ENCODE measurements around the gene KDM2A.

Gene KDM2A

GRCh38 chr11:67274768-67275605, 155.9 kb downstream of the KDM2A start:
- no peak for FAIRE-seq

DNA sequence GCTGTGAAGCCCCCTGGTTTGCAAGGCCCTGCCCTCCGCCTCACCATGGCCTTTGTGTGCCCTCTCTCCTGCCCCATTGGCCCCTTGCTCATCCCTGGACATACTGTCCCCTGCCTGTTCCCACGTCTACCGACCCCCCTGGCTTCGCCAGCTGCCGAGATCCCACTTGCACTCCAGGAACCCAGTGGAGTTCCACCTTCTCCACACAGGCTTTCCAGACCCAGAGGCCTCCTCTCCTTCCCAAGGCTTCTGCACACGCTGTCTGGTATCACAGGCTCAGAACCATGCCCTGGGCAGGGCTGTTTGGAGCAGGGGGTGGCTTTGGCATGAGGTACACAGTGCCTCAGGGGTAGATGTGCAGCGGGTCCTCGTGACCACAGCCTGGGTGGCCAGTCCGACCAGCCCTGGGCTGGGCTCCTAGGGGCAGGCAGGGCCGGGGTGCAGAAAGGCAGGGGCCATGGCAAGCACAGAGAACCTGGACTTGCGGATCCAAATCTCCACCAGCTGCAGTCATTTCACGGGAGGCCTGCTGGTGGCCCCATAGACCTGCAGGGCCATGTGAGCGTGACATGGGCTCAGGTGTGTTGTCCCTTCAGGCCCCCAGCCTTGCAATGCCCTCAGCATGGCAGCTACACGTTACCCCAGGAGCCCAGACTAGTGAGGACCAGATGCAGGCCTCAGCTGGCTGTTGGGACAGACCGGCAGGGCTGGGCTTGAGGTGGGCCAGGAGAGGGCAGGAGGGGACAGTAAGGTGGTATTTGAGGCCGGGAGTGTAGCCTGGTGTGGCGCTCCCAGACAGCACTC, 156.7 kb downstream of the KDM2A start:
- no peak for FAIRE-seq

- FAIRE-seq = no peak
Observed at GRCh38 chr11:67276781-67277230, 157.7 kb downstream of the KDM2A start.

DNA sequence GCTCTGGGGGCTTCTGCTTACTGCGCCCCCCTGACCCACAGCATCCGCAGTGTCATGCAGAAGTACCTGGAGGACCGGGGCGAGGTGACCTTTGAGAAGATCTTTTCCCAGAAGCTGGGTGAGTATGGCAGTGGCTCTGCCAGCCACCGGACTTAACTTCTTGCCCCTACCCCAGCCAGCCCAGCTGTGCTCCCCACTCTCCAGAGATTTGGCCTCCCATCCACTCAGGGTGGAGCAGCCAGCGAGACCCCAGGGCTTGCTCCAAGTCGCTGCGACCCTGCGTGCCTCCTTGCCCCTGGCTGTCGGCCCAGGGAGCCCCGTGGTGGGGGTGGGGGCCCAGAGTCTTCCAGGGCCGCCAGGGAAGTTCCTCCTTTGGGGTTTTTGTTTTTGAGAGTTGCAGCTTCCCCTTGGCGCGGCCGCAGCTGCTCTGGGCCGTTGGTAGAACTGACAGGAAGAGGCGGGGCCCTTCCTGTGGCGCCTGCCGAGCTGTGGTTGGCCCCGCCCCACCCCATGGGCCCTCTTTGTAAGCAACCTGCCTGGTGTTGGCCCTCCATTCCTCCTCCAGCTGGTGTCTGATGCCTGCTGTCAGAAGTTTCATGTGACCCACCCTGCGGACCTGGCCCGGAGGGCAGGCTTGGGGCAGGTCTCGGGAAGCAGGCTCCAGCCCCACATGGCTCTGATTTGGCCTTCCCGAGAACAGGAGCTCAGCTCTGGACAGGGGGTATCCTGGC, 158.3 kb downstream of the KDM2A start:
- FAIRE-seq = no peak

DNA sequence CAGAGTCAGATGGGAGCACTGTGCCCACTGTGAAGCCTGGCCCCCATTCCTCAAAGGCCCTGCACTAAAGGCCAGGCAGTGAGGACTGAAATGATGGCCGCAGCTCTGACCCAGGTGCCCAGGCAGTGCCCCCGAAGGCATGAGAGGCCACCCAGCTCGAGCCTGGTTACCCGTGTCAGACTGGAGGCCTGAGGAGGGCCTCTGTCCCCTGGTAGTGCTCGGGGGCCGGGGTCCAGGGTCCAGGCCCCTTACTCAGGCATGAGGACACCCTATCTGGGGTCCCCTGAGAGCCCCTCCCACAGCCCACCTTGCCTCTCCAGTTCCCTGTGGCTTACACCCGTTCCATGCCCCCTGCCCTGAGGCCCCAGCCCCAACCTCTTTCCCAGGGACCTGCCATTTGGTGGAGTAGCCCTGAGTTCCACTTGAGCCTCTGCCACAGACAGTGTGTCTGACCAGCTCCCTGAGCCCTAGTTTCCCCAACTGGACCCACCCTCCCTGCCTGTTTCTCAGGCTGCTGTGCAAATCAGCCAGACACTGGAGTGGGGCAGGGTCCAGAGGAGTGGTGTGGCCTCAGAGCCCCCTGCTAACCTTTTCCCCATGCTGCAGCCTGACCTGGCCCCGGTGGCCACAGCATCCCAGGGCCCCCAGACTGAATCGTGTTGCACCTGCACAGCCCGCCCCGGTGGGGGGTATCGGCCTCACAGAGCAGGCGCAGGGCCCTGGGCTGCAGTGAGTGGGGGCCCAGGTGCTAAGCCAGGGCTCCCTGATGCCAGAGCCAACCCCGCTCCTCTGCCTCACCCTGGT, 159.3 kb downstream of the KDM2A start:
- no peak for FAIRE-seq

- no peak for FAIRE-seq
Observed at GRCh38 chr11:67278939-67279588, 160.0 kb downstream of the KDM2A start.

DNA sequence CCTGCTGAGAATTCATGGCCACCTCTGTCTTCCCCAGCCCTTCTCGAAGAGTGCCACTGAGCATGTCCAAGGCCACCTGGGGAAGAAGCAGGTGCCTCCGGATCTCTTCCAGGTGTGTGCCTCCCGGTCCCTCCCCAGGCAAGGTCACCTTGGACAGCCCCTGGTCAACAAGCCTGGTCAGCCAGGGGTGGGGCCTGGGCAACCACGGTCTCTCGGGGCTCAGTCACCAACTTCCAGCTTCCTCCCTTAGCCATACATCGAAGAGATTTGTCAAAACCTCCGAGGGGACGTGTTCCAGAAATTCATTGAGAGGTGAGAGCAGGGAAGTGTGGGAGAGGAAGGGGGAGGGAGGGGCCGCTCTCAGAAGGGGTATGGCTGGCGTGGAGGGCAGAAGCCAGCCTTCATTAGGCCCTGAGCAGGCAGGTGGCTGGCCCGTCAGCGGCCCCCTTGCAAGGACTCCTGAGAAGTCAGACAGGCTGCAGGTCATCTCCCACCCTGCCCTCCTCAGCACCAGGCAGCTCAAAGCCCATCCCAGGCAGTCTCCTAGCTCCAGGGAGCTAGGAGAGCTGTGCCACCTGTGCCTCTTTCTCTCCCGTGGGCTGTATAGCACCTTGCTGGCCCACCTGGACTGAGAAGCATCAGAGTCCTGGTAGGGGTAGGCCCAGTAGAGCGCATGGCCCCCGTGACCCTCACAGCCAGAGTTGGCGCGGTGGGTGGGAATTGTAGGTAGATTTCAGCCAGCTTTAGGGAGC, 160.7 kb downstream of the KDM2A start:
- no peak for FAIRE-seq

DNA sequence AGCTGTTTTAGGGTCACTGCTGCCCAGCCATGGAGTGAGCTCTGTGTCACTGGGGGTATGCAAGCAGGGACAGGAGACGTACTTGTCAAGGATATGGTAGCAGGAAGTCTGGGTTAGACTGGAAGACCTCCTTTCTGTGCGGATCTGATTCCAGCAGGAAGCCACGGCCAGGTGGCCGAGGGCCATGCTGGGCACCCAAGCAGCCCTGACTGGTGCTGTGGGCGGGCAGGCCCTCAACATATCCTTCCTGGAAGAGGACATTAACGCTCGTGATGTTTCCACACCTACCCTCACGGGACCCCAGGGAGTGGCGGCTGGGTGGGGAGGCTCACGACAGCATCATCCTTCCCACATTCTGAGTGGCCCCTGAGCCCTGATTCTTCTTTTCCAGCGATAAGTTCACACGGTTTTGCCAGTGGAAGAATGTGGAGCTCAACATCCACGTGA, 161.3 kb downstream of the KDM2A start:
- FAIRE-seq = no peak

DNA sequence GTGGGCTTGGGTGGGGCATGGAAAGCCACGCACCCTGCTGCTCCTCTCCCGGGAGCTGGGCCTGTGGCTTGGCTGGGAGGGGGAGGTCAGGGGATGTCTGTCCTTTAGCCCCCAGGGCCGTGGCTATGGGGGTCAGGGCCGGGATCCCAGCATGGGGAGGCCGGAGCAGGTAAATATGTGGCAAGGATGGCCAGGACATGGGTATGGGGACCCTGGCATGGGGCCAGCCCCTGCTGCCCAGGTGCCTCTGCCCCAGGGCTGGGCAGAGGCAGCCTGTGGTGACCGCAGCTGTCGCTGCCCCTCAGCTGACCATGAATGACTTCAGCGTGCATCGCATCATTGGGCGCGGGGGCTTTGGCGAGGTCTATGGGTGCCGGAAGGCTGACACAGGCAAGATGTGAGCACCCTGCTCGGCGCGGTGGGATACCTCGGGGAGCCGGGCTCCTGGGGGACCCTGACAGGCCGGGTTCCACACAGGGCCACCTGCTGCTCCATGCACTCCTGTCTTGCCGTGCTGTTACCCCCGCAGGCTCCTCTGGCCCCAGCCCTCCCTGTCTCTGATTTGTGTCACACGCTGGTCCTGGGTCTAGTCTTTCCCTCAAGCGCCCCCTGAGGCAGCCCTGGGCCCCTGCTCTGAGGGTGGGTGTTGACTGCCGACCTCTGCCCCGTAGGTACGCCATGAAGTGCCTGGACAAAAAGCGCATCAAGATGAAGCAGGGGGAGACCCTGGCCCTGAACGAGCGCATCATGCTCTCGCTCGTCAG, 161.9 kb downstream of the KDM2A start:
- FAIRE-seq = no peak

- no peak for FAIRE-seq
Observed at GRCh38 chr11:67281552-67282150, 162.6 kb downstream of the KDM2A start.

GRCh38 chr11:67282155-67282875, 163.3 kb downstream of the KDM2A start:
- no peak for FAIRE-seq

DNA sequence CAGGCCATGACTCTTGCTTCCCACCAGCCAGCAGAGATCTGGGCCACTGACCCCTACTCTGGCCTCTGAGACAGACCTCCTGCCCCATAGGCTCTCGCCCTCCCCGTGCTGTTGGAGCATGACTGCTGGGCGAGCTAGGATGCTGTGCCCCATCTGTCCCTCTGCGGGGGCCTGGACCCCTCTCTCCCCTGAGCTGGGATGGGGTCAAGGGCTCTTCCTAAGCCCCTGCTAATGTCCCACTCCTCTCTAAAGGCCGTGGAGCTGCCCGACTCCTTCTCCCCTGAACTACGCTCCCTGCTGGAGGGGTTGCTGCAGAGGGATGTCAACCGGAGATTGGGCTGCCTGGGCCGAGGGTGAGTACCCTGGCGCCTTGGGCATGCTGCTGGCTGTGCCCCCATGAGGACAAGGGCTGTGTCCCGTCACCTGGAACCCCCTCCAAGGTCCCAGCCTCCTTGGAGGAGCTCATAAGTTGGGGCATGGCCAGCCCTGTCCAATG, 163.9 kb downstream of the KDM2A start:
- no peak for FAIRE-seq

DNA sequence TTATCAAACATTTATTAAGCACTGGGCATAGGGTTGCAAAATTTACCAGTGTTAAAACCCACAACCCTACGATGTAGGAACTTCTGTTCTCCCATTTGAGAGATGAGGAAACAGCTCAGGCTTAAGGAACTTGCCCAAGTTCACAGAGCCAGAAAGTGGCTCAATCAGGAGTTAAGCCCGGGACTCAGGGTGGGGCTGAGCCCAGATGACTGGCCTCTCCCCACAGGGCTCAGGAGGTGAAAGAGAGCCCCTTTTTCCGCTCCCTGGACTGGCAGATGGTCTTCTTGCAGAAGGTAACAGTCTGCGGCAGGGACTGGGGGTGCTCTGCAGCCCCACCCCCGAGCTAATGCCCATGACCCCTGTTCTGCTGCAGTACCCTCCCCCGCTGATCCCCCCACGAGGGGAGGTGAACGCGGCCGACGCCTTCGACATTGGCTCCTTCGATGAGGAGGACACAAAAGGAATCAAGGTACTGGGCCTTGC, 164.5 kb downstream of the KDM2A start:
- no peak for FAIRE-seq

GRCh38 chr11:67284811-67285540, 165.9 kb downstream of the KDM2A start:
- no peak for FAIRE-seq

DNA sequence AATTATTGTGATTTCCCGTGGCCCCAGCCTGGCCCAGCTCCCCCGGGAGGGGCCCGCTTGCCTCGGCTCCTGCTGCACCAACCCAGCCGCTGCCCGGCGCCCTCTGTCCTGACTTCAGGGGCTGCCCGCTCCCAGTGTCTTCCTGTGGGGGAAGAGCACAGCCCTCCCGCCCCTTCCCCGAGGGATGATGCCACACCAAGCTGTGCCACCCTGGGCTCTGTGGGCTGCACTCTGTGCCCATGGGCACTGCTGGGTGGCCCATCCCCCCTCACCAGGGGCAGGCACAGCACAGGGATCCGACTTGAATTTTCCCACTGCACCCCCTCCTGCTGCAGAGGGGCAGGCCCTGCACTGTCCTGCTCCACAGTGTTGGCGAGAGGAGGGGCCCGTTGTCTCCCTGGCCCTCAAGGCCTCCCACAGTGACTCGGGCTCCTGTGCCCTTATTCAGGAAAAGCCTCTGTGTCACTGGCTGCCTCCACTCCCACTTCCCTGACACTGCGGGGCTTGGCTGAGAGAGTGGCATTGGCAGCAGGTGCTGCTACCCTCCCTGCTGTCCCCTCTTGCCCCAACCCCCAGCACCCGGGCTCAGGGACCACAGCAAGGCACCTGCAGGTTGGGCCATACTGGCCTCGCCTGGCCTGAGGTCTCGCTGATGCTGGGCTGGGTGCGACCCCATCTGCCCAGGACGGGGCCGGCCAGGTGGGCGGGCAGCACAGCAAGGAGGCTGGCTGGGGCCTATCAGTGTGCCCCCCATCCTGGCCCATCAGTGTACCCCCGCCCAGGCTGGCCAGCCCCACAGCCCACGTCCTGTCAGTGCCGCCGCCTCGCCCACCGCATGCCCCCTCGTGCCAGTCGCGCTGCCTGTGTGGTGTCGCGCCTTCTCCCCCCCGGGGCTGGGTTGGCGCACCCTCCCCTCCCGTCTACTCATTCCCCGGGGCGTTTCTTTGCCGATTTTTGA, 166.8 kb downstream of the KDM2A start:
- FAIRE-seq = no peak

DNA sequence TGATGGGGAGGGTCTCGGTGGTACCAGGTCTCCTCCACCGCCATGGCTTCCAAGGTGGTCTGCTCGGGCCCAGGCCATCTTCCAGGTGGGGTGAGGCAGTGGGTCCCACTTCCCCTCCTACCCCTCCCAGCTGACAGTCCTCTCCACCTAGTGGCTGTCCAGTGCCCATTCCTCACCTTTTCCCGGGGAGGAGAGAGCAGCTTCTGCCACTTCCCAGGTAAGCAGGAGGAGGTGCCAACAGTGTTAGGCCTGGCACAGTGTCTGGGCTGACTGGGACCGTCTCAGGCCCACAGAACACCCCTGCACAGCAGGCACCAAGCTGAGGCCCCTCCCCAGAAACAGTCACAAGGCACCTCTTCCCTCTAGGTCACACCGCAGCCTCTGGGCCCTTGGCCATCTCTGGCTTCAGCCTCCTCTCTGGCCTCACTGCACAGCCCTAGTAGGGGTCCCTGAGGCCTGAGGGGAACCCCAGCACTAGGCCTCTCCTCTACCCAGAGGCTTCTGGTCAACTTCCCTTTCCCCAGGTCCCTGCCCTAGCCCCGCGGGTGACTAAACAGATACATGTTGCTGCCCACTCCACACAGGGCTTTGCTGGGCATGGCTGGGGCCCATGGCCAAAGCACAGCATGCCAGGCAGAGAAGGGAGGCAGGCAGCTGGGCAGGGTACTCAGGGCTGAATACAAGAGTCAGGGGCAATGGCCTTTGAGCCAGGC, 167.7 kb downstream of the KDM2A start:
- FAIRE-seq = no peak

All from colon (tissue), 2 donors.